GM12891 (cell line): ENCODE data around the gene SLC25A21. TPM values are rescaled to one million over a fixed set of nuclear protein-coding genes. Genes with fewer than 3 reads are reported as not detected.
"Not testable (repeated sequence)": the region's sequence is repeated elsewhere in the genome, so short reads cannot be mapped to it uniquely, and the experiment has no call there.

Experiments
- DNase-seq: peaks from one replicate; pipeline ENCODE4 v3.0.0; 2011; ENCODE audit warnings: low spot score; ENCODE audit not compliant: insufficient read length
- FAIRE-seq: peaks from 2 replicates; lab custom pipeline; 2011; peaks lifted over from hg19 to GRCh38; lab: Jason Lieb, UNC
- PAX5 ChIP-seq: IDR thresholded peaks from 2 replicates; pipeline ENCODE4 v1.6.1; 2011; ENCODE audit warnings: low read length, moderate library complexity, mild to moderate bottlenecking; ENCODE audit not compliant: insufficient read depth, severe bottlenecking
- POLR2A ChIP-seq: IDR thresholded peaks from 2 replicates; pipeline ENCODE4 v1.6.1; 2011; ENCODE audit warnings: low read depth, low read length, control low read depth
- POLR2AphosphoS5 ChIP-seq: IDR thresholded peaks from 2 replicates; pipeline ENCODE4 v1.6.1; 2011; ENCODE audit warnings: low read depth, low read length, control low read depth
- POU2F2 ChIP-seq: IDR thresholded peaks from 2 replicates; pipeline ENCODE4 v1.6.1; 2011; ENCODE audit warnings: low read depth, mild to moderate bottlenecking, control low read depth, low read length, moderate library complexity
- SPI1 ChIP-seq: IDR thresholded peaks from 2 replicates; pipeline ENCODE4 v1.6.1; 2011; ENCODE audit warnings: low read depth, low read length, control low read depth
- TAF1 ChIP-seq: IDR thresholded peaks from 2 replicates; pipeline ENCODE4 v1.6.1; 2011; ENCODE audit warnings: low read depth, low read length, control low read depth
- polyA plus RNA-seq: library from polyadenylated mRNA; unstranded; fragments of >200 nt; gene quantifications from one replicate; pipeline ENCODE4 v1.2.1, GENCODE V29; 2012; ENCODE audit warnings: low read depth, missing spikeins, inconsistent platforms; ENCODE audit not compliant: missing spikeins

SLC25A21 gene
- not detected for polyA plus RNA-seq

DNA sequence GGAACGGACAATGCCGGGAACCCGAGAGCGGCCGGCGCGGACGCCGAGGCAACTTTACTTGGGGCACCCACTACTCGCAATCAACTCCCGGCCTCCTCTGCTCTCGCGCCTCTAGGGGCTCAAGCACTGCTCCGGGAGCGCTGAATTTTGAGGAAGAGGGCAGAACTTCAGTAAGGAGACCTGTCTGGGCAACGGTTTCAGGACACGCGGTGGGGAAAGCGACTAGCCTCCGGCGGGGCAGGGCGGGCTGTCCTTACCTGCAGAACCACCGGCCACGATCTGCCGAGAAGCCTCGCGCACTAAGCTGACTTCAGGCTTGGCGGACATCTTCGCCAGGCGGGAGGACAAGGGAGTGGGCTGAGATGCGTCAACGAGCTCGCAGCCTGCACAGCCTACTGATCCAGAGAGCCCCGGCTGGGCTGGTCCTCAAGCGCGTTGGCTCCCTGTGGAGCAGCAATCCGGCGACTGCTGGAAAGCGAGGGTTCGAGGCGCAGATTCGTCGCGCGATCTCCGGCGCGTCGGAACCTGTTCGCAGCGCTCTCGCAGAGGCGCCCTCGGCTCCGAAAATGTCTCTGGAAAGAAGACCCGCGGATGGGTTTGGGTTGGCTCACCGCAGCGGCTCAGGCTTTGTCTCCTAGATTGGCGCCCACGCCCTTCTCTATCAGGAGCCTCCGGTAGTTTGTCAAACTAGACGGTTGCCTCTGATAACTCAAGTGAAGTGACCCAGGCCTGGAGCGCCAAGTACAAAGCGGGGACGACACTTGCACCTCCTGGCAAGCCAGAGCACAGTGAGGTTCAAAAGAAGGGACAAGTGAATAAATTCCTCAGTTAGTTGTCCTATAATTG lies at the start of gene SLC25A21:
TSS of gene SLC25A21 (minus strand) at position 583 of the 846 bp plus-strand sequence.
- DNase-seq (no peak), FAIRE-seq (no peak)
- no peak for TF ChIP-seq SPI1
- no peak for TF ChIP-seq TAF1
- TF ChIP-seq POLR2AphosphoS5 = no peak
- no peak for TF ChIP-seq PAX5
- TF ChIP-seq POU2F2 = no peak
- TF ChIP-seq POLR2A = no peak

DNA sequence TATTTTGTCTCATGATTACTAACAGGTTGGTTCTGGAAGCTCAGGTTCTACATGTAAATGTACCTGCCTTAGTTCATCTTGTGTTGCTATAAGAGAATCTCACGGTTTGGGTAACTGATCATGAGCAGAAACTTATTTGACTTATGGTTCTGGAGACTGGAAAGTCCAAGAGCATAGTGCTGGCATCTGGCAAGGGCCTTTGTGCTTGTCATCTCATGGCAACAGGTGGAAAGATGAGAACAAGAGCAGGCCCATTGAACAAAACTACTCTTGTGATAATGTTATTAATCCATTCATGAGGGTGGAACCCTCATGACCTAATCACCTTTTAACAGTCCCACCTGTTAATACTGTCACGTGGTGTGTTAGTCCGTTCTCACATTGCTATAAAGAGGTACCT lies 48.7 kb upstream of the SLC25A21 start:
- FAIRE-seq = no peak
- no peak for DNase-seq
- no peak for TF ChIP-seq POU2F2
- TF ChIP-seq SPI1 = no peak
- TF ChIP-seq PAX5 = no peak
- TF ChIP-seq POLR2AphosphoS5 = no peak
- no peak for TF ChIP-seq TAF1
- TF ChIP-seq POLR2A = no peak

DNA sequence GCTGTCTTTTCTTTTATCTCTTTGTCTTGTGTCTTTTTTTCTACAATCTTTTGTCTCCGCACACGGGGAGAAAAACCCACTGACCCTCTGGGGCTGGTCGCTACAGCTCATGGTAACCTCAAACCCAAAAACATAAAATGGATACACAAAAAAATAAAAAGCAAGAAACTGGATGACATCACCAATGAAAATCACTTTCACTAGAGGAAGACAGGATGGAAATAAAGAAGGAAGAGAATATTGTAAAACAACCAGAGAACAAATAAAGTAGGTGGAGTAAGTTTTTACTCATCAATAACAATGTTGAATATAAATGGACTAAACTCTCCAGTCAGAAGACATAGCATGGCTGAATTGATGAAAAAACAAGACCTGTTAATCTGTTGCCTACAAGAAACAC lies 42.9 kb upstream of the SLC25A21 start:
- no peak for FAIRE-seq
- TF ChIP-seq SPI1 (no peak), TAF1 (no peak), POLR2A (no peak), PAX5 (no peak), POLR2AphosphoS5 (no peak), POU2F2 (no peak)

DNA sequence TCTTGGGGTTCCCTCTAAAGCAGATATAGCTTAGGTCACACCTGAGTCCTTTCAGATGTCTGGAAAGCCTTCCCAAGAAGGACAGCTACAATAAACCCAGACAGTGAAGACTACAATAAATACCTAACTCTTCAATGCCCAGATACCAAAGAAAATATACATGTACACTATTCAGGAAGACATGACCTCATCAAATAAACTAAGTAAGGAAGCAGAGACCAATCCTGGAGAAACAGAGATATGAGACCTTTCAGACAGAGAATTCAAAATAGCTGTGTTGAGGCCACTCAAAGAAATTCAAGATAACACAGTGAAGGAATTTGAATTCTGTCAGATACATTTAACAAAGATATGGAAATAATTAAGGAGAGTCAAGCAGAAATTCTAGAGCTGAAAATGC lies 40.6 kb upstream of the SLC25A21 start:
- DNase-seq = no peak
- TF ChIP-seq POLR2AphosphoS5 (no peak), TAF1 (no peak)
- FAIRE-seq = no peak

More for the DNA sequence above, 42.9 kb upstream of the SLC25A21 start:
- no peak for DNase-seq

DNA sequence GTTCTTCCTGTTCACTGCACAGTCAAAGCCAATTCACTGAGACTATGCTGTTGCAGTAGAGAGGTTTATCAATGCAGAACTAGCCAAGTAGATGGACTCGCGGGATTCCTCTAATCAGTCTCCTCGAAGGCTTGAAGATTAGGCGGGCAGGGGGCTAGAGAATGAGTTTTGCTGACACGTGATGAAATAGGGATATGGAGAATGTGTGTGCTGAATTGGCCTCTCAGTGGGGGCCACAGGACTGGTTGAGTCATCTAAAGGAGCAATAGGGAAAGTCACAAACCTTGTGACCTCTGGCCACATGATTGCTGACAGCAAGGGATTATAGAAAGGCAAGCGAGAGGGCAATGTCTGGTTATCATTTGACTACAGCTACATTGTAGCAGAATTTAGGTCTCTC lies 38.0 kb upstream of the SLC25A21 start:
- DNase-seq = no peak
- no peak for TF ChIP-seq TAF1
- no peak for TF ChIP-seq PAX5
- TF ChIP-seq SPI1 = no peak
- no peak for TF ChIP-seq POU2F2
- no peak for TF ChIP-seq POLR2A
- no peak for TF ChIP-seq POLR2AphosphoS5
- no peak for FAIRE-seq

DNA sequence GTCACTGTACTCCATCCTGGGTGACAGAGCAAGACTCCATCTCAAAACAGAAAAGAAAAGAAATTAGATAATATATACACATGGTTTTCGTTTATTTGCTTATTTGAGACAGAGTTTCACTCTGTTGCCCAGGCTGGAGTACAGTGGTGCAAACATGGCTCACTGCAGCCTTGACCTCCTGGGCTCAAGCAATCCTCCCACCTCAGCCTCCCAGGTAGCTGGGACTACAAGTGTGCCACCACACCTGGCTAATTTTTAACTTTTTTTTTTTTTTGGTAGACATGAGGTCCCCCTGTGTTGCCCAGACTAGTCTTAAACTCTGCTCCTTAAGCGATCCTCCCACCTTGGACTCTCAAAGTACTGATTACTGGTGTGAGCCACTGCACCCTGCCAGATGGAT lies 37.2 kb upstream of the SLC25A21 start:
- not testable (repeated sequence) for DNase-seq, FAIRE-seq

DNA sequence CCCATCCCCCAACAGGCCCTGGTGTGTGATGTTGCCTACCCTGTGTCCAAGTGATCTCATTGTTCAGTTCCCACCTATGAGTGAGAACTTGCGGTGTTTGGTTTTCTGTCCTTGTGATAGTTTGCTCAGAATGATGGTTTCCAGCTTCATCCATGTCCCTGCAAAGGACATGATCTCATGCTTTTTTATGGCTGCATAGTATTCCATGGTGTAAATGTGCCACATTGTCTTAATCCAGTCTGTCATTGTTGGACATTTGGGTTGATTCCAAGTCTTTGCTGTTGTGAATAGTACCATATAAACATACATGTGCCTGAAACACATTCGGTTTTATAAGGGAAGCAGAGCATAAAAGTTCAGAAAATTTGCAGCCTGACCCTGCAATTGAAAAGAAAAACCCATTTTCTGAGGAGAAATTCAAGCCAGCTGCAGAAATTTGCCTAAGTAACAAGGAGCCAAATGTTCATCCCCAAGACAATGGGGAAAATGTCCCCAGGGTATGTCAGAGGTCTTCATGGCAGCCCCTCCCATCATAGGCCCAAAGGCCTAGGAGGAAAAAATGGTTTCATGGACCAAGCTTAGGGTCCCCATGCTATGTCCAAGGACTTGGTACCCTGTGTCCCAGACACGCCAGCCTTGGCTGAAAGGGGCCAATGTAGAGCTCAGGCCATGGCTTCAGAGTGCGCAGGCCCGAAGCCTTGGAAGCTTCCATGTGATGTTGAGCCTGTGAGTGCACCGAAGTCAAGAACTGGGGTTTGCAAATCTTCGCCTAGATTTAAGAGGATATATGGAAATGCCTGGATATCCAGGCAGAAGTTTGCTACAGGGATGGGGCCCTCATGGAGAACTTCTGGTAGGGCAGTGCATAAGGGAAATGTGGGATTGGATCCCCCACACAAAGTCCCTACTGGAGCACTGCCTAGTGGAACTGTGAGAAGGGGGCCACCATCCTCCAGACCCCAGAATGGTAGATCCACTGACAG lies 33.5 kb upstream of the SLC25A21 start:
- not testable (repeated sequence) for FAIRE-seq, DNase-seq

DNA sequence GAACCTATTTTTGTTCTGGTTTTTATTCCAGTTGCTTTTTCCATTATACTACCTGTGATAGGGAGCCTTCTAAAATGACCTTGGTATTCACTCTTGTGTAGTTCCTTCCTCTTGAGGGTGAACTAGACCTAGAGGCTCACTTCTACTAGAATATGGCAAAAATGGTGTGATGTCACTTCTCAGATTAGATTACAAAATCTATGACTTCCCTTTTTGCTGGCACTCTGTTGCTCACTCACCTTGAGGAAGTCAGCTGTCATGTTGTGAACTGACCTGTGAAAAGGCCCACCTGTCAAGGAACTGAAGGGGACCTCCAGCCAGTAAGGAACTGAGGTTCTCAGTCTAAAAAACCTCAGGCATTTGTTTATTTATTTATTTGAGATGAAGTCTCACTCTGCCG lies 31.0 kb upstream of the SLC25A21 start:
- DNase-seq (no peak), FAIRE-seq (no peak)
- TF ChIP-seq TAF1 = no peak
- TF ChIP-seq SPI1 = no peak
- no peak for TF ChIP-seq POLR2A
- TF ChIP-seq POLR2AphosphoS5 = no peak
- no peak for TF ChIP-seq PAX5
- TF ChIP-seq POU2F2 = no peak

DNA sequence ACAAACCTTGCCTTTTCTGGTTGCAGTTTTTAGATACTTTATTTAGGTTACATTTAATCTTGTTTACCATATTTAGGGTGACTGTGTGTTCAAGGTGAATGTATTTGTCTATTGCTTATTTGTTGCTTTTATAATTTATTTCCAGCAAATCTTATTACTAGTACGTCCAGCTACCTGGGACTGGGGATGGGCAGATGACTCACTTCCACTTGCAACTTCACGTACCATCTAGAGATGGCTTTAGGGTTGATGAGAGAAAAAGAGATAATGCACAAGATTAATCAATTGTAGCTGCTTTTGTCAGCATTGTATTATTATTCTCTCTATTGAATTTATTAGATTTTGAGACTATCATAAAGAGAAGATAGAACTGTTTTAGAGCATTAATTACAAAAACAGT lies 30.4 kb upstream of the SLC25A21 start:
- no peak for DNase-seq
- no peak for TF ChIP-seq POLR2AphosphoS5
- FAIRE-seq = no peak

DNA sequence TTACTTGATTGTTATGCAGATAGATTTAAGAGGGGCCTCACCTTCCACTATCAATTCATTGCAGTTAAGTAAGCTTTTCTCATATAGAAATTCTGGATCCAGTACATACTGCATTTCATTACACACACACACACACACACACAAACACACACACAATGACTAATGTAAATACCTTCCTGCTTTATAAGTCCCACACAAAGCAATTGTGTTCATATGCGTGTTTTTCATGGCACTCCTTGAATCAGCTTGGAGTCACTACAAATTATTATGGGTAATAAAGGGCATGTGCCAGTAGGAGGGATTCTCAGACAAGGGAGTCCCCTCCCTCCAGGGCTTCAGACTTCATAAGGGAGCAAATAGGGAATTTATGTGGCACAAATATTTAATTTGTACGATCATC lies 29.9 kb upstream of the SLC25A21 start:
- FAIRE-seq (no peak), DNase-seq (no peak)
- no peak for TF ChIP-seq TAF1
- TF ChIP-seq POU2F2 = no peak
- no peak for TF ChIP-seq POLR2AphosphoS5
- no peak for TF ChIP-seq POLR2A
- no peak for TF ChIP-seq PAX5
- no peak for TF ChIP-seq SPI1
